K562 (cell line): ENCODE measurements around the gene AGAP1. TPM values are rescaled to one million over a fixed set of nuclear protein-coding genes. Genes with fewer than 3 reads are reported as not detected.

Experiments used
- CBFB ChIP-seq: sonication (generic); formaldehyde crosslinking; IDR thresholded peaks from 2 replicates; pipeline ENCODE4 v1.4.0; 2020; ENCODE audit warnings: mild to moderate bottlenecking, missing genetic modification reagents
- COPS2 ChIP-seq: fragments of 450-650 bp; conservative IDR thresholded peaks from 2 replicates; pipeline ENCODE4 v1.6.1; 2016; ENCODE audit warnings: mild to moderate bottlenecking, moderate library complexity
- DNMT1 ChIP-seq: fragments of 450-650 bp; IDR thresholded peaks from 2 replicates; pipeline ENCODE4 v1.6.1; 2016; ENCODE audit warnings: antibody characterized with exemption, mild to moderate bottlenecking
- ETV5 ChIP-seq: sonication (generic); formaldehyde crosslinking; IDR thresholded peaks from 2 replicates; pipeline ENCODE4 v1.4.0; 2020; ENCODE audit warnings: low read depth, mild to moderate bottlenecking, missing genetic modification reagents
- HNRNPL ChIP-seq: fragments of 200-400 bp; formaldehyde crosslinking; IDR thresholded peaks from 2 replicates; pipeline ENCODE4 v1.6.1; 2017; ENCODE audit warnings: low read depth, mild to moderate bottlenecking, low read length
- HNRNPUL1 ChIP-seq: fragments of 200-400 bp; formaldehyde crosslinking; IDR thresholded peaks from 2 replicates; pipeline ENCODE4 v1.6.1; 2017; ENCODE audit warnings: low read length
- MEF2A ChIP-seq: IDR thresholded peaks from 2 replicates; pipeline ENCODE4 v1.6.1; 2011; ENCODE audit warnings: low read depth, mild to moderate bottlenecking, low read length, moderate library complexity; ENCODE audit not compliant: control insufficient read depth
- SNIP1 ChIP-seq: fragments of 450-650 bp; IDR thresholded peaks from 2 replicates; pipeline ENCODE4 v1.7.1; 2017; ENCODE audit warnings: low read depth, mild to moderate bottlenecking
- ZBTB26 ChIP-seq: fragments of 450-650 bp; formaldehyde crosslinking; IDR thresholded peaks from 2 replicates; pipeline ENCODE4 v1.4.0; 2022; ENCODE audit warnings: missing genetic modification characterization
- ZNF232 ChIP-seq: sonication (generic); formaldehyde crosslinking; IDR thresholded peaks from 2 replicates; pipeline ENCODE4 v1.8.0; 2022; ENCODE audit warnings: mild to moderate bottlenecking, missing genetic modification reagents
- ZNF239 ChIP-seq: fragments of 250-450 bp; sonication (Bioruptor Pico); IDR thresholded peaks from 2 replicates; pipeline ENCODE4 v1.4.0; 2020; ENCODE audit warnings: mild to moderate bottlenecking
- ZNF740 ChIP-seq, 3 experiments: fragments of 200-800 bp in 1 of 3; sonication (Bioruptor generic) in 1 of 3; sonication (generic) in 1 of 3; formaldehyde crosslinking in 1 of 3; IDR thresholded peaks; 2 replicates each; pipeline versions ENCODE4 v1.6.1 to v1.8.0; 2016 to 2022; ENCODE audit warnings: mild to moderate bottlenecking in 2 of 3, missing compliant biosample characterization in 2 of 3, missing genetic modification characterization in 2 of 3, missing genetic modification reagents in 1 of 3
- ZNF785 ChIP-seq: fragments of 250-450 bp; sonication (Bioruptor Pico); IDR thresholded peaks from 2 replicates; pipeline ENCODE4 v1.4.0; 2020; ENCODE audit warnings: mild to moderate bottlenecking
- polyA plus RNA-seq, 8 experiments: library from polyadenylated mRNA; depleted of rRNA in 4 of 8; stranded (reverse) in 5 of 8; unstranded in 3 of 8; fragments of >200 nt; fragmentation: Nextera tagmentation in 2 of 8; fragmentation: Illumina TruSeq in 1 of 8; extraction: Ambion mirVana in 2 of 8; extraction: Trizol in 1 of 8; gene quantifications; 2 replicates each; pipeline versions ENCODE4 v1.2.1 to v1.2.3, GENCODE V29; 2011 to 2014; ENCODE audit warnings: inconsistent platforms in 1 of 8, missing spikeins in 1 of 8
- total RNA-seq, 7 experiments: library from RNA; depleted of rRNA in 6 of 7; stranded (reverse); fragments of >200 nt in 6 of 7; fragmentation: Illumina TruSeq in 2 of 7; extraction: Trizol in 2 of 7; gene quantifications; 2 replicates each; pipeline versions ENCODE4 v1.2.1 to v1.2.3, GENCODE V29; 2011 to 2021; ENCODE audit warnings: low replicate concordance in 1 of 7
- TF ChIP-seq, protein P1 (sequence below), 2 experiments: fragments of 450-650 bp in 1 of 2; sonication (generic) in 1 of 2; formaldehyde crosslinking; conservative IDR thresholded peaks; 2 replicates each; pipeline versions ENCODE4 v1.4.0 to v1.8.1; 2020 to 2022; ENCODE audit warnings: mild to moderate bottlenecking in 1 of 2, missing genetic modification reagents in 1 of 2
- TF ChIP-seq, protein P2 (sequence below): sonication (generic); formaldehyde crosslinking; IDR thresholded peaks from 2 replicates; pipeline ENCODE4 v1.8.0; 2022; ENCODE audit warnings: mild to moderate bottlenecking, missing genetic modification reagents, borderline replicate concordance

The AGAP1 gene
- total and polyA plus RNA-seq, 9 of the 15 experiments (the other 6 are each of a cell fraction or from before 2014, with no cell fraction given) = 1.3 to 24.0 (median 10.6) TPM

- TF ChIP-seq ZNF740 (CRISPR knock-in tag; IDR thresholded peaks at IDR 0.05) (no peak), ZNF740 (tag; IDR thresholded peaks at IDR 0.05) (no peak), SNIP1 (no peak), MEF2A (no peak), ZNF232 (CRISPR knock-in tag) (no peak), COPS2 (no peak), ETV5 (no peak), ZNF785 (CRISPR knock-in tag) (no peak), HNRNPL (no peak), HNRNPUL1 (no peak), CBFB (no peak), ZNF239 (CRISPR knock-in tag) (no peak), DNMT1 (no peak), ZBTB26 (CRISPR knock-in tag) (no peak)
- TF ChIP-seq, protein P1, sequence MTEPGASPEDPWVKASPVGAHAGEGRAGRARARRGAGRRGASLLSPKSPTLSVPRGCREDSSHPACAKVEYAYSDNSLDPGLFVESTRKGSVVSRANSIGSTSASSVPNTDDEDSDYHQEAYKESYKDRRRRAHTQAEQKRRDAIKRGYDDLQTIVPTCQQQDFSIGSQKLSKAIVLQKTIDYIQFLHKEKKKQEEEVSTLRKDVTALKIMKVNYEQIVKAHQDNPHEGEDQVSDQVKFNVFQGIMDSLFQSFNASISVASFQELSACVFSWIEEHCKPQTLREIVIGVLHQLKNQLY (CRISPR knock-in tag; conservative IDR thresholded peaks at IDR 0.05) = no peak
- TF ChIP-seq, protein P2, sequence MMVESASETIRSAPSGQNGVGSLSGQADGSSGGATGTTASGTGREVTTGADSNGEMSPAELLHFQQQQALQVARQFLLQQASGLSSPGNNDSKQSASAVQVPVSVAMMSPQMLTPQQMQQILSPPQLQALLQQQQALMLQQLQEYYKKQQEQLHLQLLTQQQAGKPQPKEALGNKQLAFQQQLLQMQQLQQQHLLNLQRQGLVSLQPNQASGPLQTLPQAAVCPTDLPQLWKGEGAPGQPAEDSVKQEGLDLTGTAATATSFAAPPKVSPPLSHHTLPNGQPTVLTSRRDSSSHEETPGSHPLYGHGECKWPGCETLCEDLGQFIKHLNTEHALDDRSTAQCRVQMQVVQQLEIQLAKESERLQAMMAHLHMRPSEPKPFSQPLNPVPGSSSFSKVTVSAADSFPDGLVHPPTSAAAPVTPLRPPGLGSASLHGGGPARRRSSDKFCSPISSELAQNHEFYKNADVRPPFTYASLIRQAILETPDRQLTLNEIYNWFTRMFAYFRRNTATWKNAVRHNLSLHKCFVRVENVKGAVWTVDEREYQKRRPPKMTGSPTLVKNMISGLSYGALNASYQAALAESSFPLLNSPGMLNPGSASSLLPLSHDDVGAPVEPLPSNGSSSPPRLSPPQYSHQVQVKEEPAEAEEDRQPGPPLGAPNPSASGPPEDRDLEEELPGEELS = no peak
- TF ChIP-seq, all 486 proteins: peak for 0
Observed at GRCh38 chr2:235810846-235811245, 317.0 kb downstream of the AGAP1 start (continued).
